Measurements from ENCODE around the gene FIGN.

DNA sequence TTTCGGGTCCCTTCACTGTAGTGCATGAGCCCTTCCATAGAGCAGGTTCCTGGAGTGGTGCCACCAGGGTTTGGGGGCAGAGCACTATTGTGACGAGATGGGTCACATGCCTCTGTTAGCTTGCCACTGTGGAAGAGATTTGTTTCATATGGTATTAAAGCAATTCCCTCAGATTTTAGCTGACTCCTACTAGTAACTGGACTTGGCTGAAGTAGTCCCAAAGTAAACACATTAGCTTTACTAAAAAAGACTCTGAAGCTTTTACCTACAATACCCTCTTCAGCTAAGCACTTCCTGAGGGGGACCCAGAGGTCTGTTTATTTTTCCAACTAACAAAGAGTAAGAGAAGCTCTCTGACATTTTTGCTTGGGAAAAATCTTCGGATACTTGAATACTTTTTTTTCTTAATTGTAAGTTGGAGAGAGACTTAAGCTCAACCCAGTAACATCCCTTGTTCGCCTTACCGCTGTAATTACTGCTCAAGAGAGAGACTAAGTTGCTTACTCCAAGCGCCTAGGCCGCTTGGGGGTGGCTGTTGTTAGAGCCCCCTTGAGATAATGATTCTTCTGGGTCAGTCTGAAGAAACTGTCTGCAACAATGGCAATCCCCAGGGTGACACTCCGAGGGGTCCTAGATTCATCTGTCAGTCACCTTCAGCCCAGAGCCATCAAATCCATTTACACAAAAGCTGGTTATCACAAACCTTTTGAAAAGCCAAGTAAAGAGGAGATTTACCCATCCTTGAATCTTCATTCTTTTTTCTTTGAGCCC, 177.4 kb downstream of the FIGN start:
- TF ChIP-seq EZH2 (IDR thresholded peaks at IDR 0.05) (no peak), FOXP2 (optimal IDR thresholded peaks at IDR 0.05; ENCODE audit: control extremely low read depth, extremely low read length, insufficient read depth) (no peak)

Measured in SK-N-MC (cell line).